Uterus (tissue), 2 donors: ENCODE results near the gene PHIP.

Experiments
- CTCF ChIP-seq, 4 experiments: fragments of 200-600 bp in 2 of 4; fragments of 450-650 bp in 2 of 4; sonication (generic) in 2 of 4; IDR thresholded peaks; one replicate each; pipeline ENCODE4 v1.5.1; 2016 to 2019; ENCODE audit warnings: antibody characterized with exemption in 4 of 4, mild to moderate bottlenecking in 2 of 4, moderate library complexity in 1 of 4
- POLR2A ChIP-seq, 2 donors: fragments of 450-650 bp; IDR thresholded peaks; one replicate each; pipeline ENCODE4 v1.6.1; 2016; ENCODE audit warnings: antibody characterized with exemption in 2 of 2, mild to moderate bottlenecking in 1 of 2, moderate library complexity in 1 of 2

GRCh38 chr6:79127660-79128059 lies 49.6 kb upstream of the PHIP start:
- TF ChIP-seq CTCF (IDR thresholded peaks at IDR 0.05) = no peak
- TF ChIP-seq POLR2A (IDR thresholded peaks at IDR 0.05) = no peak
